GM18507 (cell line): ENCODE data around the gene PPP2R2B.

Source experiments
- DNase-seq: peaks from one replicate; pipeline ENCODE4 v3.0.0; 2011; ENCODE audit warnings: low read depth; ENCODE audit not compliant: insufficient read length; ENCODE audit errors: extremely low spot score
- FAIRE-seq: peaks from 2 replicates; lab custom pipeline; 2011; peaks lifted over from hg19 to GRCh38; lab: Jason Lieb, UNC

The PPP2R2B gene

DNA sequence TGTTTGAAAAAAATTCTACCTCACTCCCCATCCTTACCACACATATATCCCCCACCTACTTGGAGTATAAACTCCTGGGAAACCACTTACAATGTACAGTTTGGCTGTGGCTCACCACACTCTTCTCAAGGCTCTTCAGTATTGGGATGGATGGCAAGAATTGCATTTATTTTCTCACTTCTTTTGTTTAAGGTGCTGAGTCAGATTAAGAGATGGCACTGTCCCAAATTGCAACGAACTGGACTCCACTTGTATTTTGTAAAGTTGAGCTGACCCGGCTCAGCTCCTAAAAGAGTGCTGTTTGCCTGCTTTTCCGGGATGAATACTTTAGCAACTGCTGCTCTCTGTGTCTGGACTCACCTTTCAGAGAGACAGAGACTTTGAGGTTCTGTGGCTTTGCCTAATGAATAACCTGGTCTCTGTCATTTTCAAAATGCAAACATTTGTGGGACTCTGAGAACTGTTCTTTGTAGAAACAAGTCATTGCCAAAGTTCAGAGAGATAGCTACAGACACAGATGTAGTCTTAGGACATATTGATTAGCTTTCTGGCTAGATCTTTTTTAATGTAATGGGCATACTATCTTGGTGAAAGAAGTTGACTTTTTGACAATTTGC is 42.2 kb downstream of the PPP2R2B start:
- FAIRE-seq (no peak), DNase-seq (no peak)

DNA sequence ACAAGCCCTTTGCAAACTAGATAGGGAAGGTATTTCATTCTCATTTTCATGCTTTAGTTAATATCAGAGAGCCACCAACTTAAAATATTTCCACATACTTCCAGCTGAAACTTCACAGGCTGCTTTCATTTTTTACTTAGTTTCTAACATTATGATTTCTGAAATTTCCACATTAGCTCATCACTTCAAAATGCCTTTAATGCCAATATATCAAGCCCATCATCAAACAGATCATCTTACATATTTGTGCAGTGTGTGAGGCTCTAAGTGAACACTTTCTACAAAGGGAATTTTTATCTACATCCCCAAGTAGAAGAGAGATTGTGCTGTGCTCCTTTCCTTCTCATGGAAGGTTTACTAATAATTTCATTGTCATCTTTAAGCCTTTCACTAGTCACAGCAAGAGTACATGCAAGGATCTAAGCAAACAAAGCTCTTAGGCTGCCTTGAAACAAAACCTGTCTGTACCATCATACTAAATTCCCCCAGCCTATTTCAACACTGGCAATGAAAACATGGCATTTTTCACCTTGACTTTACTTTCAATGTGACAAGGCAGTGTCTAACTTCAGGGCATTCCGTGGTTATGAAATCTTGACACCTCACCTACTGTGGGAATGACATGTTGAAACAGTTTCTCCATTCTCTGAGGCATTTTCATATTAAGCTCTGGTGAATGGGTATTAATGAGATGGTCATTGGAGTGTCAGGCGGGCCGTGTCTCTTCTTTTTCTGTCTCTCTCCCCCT is 45.4 kb downstream of the PPP2R2B start:
- FAIRE-seq = no peak
- no peak for DNase-seq

DNA sequence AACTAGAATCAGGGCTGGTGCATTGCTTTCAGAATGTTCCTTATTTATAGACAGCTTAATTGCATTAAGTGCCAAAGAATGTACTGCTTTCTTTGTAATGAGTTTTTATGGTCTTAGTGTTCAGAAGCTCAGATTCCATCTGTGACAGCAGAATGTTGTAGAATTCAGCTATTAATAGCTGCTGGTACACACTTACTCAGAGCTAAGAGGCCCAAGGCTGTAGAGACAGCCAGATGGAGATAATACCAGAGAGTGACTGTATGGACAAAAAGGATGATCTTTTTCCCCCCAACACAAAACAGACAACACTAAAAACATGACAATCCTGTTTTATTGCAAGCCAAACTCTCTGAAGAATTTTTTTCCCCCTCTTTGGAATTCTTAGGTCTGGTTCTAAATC is 50.2 kb downstream of the PPP2R2B start:
- FAIRE-seq (no peak), DNase-seq (no peak)

DNA sequence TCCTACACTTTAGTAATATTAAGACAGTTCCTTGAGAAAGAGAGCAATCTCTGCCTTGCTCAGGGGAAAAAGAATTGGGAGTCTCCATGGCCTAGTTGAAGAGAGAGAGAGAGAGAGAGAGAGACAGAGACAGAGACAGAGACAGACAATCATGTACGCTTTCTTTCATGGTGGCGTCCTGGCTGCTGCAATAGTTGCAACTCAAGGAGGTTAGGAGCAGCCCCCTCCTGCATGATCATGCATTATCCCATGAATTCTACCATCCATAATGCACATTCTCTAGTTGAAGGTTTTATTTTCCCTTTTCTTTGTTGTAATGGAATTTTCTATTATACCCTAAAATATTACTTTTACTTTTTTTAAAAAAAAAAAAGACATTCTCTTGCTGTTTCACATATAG is 50.7 kb downstream of the PPP2R2B start:
- FAIRE-seq (no peak), DNase-seq (no peak)

DNA sequence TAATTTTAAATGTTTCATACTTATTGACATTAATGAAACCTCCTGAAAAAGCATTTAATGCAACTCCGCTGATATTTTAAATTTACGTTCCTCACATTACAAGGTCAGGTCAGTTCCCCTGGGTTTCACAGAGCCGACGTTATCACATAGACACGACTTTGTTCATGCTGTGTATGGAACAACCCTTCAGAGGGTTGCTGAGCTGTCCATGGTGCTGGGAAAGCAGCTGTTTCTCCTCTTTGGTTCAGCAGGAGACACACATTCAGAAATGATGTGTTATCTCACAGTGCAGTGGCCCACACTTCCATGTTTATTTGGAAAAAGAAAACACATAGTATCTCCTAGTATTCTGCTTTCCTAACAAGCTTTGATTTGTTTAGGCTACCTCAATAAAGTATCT is 53.5 kb downstream of the PPP2R2B start:
- no peak for DNase-seq
- FAIRE-seq = no peak

DNA sequence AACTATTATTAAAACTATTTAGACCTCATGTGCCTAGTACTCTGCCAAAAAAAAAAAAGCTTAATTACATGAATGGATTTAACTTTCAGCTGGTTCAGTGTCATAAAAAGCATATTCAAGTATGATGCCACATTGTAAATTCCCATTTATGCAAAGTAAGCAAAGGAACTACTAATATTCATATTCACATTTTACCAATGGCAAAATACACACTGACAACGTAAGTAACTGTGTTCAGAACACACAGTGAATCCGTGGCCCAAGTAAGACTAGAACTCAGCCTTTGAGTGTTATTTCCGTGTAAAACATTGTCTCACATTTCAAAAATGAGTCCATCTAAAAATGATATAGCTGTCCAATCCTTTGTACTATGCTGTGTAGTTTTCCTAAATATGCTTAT is 56.8 kb downstream of the PPP2R2B start:
- FAIRE-seq = no peak
- DNase-seq = no peak

DNA sequence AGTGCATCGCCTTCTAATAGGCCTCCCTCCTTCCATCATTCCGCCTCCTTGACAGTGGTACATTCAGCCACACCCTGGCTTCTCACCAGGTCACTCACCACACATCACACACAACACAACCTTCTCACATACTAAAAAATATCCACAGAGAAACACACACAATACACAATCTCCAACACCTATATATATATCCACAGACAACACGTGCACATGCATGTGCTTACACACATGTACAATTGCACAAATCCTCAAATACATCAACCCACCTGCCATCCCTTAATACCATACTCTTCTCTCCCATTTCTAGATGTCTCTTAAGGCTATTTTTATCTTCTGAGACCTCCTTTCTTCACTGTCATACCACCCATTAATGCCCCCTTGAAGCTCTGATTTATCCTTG is 57.6 kb downstream of the PPP2R2B start:
- DNase-seq (no peak), FAIRE-seq (no peak)

DNA sequence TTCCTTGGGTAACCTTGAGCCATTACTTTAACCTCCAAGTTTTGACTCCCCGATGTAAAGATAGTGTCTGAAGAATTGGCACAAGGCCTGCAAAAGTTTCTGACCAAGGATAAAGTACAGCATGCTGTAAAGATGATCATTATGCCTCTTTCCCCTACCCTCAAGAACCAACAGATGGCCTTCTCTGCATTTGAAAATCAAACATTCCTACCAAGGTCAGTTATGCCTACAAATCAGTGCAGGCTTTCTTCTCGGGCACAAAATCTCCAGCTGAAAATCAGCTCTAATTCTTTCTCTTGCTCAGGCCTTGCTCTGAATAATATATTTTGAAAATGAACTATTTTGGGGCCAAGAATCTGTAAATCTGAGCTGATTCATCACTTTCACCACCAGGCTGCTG is 59.7 kb downstream of the PPP2R2B start:
- no peak for DNase-seq
- FAIRE-seq = no peak

DNA sequence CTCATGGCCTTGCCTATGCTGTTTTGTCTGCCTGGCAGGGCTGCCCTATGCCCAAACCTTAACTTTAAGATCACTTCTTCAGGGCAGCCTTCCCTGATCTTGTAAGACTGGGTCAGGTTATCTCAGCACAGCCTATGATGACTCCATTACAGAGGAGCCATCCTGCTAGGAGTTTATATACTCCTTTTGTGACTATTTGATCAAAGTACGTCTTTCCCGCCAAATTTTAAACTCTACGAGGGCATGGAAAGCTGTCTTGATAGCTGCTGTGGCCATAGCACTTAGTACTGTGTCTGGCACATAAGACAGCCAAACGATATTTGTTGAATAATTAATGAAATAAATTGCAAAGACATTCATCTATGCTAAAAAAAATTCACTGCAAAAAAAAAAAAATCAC is 60.6 kb downstream of the PPP2R2B start:
- no peak for DNase-seq
- no peak for FAIRE-seq

DNA sequence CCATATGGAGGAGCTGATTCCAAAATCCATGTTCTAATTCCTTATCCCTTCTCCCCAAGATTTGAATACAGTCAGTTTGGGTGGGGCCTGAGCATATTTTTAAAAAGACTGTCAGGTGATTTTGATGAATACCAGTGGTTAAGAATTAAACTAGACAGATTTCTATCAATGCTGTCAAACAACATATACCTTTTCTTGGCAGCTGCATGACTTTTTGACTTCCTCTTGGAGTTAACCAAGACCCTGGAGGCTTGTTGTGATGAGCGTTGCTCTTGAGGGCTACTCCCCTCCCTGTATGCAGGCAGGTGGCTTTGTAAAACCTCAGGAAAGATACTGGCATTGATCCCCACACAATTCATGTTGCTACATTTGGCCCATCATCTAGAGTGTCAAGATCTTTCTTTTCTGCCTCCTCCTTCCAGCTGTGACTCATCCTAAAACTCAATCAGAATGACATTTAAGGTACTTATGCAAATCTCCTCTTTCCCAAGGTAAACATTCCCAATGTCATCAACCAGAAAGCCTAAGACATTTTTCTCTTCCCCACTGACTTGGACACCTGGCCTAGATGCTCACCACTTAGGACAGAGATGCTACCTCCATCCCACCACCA is 61.7 kb downstream of the PPP2R2B start:
- FAIRE-seq = no peak
- no peak for DNase-seq

DNA sequence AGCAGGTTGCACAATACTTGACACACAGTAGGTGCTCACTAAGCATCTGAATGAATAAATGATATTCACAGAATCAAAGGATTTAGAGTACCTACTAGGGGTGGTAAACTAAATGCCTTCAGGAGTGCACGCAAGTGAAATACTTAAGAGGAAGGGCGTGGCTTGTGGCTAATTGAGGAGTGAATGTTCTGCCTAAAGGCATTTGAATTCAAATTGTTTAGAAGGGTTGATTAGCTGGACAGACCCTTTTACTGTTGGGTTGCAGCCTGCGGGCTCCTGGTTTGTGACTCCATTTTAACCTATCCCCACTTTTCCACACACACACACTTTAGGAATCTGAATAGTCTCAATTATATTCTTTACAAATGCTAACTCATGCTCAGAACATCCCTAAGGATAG is 63.1 kb downstream of the PPP2R2B start:
- no peak for FAIRE-seq
- DNase-seq = no peak

DNA sequence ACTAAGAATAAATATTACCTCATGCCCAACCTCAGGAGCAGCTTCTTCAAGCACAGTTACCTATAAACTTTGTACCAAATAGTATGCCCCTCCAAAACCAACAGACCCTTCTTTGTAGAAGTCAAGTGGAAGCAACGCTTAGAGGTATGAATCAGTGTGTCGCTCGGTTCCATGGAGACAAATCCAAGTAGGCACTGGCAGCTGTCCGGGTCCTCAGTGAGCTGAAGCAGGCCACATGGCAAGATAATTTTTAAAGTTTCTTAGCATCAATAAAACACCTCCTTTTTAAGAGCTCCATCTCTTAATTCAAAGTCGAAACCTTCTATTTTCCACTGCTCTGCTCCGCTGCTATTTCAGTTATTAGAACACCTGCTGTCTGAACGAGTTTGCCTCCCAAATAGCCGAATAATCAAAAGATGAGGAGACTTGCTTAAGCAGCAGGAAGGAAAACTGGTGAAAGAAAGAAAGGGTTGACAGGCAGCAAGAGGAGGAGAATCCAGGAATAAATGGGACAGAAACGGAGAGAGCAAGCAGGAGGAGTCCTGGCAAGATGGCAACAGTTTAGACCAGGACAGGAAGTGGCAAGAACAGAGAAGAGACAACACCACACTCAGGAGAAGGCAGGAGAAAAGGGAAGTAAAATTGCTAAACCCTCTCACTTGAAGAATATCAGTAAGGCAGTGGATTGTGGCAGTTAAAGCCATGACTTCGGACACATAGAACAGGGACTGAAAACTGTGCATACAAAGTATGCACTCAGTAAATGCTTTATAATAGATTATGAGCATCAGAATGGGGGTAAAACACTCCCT is 65.0 kb downstream of the PPP2R2B start:
- FAIRE-seq (no peak), DNase-seq (no peak)

DNA sequence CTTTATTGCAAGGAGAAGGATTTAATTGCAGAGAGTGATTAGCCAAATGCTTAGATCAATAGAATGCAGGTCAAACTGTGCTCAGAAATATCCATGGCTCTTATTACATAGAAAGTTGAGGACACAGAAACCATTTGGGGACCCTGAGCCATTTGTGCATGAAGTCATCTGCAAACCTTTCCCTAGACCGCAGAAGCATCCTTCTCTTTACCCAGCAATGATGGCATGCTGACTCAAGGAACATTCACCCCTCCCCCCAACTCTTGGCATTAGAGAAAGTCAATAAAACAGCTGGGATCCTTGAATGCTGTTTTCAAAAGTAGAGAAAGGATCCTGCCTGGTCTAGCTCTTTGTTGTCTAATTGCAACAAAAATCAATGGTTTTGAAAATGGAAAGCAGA is 73.5 kb downstream of the PPP2R2B start:
- no peak for FAIRE-seq
- DNase-seq = no peak

DNA sequence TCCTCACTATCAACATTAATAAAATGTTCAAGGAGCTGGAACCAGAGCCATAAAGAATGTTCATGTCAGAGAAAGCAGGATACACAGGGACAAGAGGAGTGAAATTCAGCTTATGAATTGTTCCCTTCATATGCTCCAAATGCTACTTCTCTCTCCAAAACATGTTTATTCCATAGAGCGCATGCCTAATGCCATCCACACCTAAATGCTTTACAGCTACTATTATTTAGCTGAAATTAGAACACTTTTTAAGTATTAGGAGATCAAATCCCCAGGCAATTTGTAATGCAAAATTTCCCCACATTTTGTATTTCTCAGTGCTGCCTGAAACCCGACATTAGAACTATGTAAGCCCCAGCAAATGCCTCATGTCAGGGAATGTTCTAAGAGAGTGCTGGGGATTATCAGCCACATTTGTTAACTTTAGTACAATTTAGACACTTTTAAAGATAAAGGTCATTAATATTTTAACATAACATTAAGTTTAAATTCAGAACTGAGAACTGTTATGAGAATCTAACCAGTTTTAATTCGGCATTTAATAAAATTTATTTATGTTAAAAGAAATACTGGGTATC is 75.5 kb downstream of the PPP2R2B start:
- FAIRE-seq = no peak
- no peak for DNase-seq

DNA sequence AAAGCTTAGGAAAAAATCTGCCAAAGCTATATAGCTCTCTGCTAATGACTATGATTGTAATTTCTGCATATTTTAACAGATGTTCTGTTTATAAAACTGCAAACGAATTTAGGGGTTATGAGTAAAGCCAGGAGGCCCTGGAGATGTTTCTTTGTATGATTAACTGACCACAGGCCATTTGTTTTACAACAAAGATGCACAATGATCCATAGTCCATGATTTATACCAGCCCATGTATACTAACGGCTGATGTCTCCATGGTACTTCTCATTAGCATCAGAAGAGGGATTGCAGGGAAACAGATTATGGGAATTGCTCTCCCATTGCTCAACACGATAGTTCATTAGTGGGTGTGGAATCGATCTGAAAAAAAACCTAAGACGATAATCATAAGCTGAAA is 78.9 kb downstream of the PPP2R2B start:
- no peak for FAIRE-seq
- DNase-seq = no peak

DNA sequence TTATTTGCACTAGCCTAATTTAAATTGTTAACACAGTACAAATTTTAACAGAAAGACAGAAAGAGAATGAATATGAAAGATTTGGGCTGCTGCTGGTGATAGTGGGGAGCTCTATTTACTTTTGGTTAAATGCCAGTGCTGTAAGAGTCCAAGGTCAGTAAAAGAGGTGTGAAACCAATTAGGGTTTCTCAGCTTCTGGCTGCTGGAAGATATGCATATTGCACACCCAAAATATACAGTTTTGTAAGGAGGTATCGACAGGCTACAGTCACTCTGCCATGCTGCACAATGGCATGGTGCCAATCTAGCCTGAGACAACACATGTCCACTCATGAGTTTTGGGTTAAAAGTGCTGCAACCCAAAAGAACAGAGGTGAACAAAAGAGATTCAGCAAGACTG is 79.3 kb downstream of the PPP2R2B start:
- no peak for FAIRE-seq
- no peak for DNase-seq

DNA sequence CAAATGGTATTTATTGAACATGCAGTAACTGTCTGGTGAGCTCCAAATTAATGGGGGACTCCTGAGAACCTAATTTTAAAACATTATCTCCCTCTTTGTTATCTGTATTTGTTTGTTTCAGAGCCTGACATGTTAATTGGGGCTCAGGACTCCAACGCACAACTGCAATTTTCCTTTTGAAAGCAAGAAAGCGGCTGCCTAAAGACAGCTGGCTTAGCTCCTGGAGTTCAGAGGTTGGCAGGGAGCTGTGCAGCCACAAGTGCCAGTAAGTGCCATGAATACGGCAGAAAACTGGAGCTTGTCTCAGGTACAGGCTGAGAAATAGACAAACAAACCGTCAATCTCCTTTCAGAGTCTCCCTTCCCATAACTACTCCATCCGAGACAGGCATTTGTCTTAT is 80.9 kb downstream of the PPP2R2B start:
- DNase-seq (no peak), FAIRE-seq (no peak)

DNA sequence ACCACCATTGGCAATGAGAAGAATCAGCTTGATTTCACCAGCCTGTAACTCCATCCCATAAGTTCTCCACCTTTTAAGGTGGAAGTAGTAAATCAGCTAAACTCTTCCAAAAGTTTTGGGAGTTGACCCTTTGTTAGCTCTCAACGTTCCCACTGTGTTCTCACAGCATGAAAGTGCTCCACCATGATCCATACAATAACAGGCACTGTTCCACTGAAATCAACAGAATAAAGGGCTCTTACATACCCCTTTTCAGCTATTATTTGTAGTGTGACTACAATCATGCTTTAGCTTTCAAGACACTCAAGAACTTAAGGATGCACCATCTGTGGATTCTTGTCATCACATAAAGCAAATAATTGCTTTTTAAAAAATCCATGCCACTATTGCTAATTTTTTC is 81.6 kb downstream of the PPP2R2B start:
- DNase-seq (no peak), FAIRE-seq (no peak)

DNA sequence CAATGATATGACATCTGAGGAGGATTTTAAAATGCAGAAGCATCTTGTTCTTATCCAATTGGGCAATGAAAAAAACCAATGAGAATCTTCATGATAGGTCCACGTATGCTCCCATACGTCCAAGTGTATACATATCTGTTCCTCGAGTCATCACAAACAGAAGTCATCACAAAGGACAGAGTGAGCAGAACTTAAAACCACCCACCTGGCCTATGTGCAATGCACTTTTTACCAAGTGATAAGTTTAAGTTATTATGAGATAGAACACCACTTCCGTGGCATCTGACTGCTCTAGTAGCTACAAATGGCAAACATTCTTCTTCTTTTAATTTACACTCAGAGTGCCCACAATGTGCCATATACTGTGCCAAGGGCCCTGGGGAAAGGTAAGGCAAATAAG is 82.4 kb downstream of the PPP2R2B start:
- DNase-seq (no peak), FAIRE-seq (no peak)
